Renal cortex interstitium (tissue), 11 donors: ENCODE measurements around the gene HYPK. TPM values are rescaled to one million over a fixed set of nuclear protein-coding genes. Genes with fewer than 3 reads are reported as not detected.
"Not testable (repeated sequence)": the region's sequence is repeated elsewhere in the genome, so short reads cannot be mapped to it uniquely, and the experiment has no call there.

ENCODE experiments used
- DNase-seq, 11 donors: peaks; one replicate each; pipeline ENCODE4 v3.0.0-alpha.2; 2013; ENCODE audit warnings: low read depth in 9 of 11, low spot score in 4 of 11; ENCODE audit errors: extremely low read depth in 1 of 11
- polyA plus RNA-seq, 3 donors: library from polyadenylated mRNA; unstranded; fragments of 120-200 nt; gene quantifications; one replicate each; pipeline ENCODE4 v1.2.1, GENCODE V29; 2013; ENCODE audit not compliant: insufficient read length in 3 of 3

Gene HYPK
- polyA plus RNA-seq, 3 donors, result 10.0 to 25.8 (median 10.9) TPM

GRCh38 chr15:43791993-43792760 is 8.2 kb upstream of the HYPK start, which contains the start of gene SERF2:
TSS of gene SERF2 (plus strand) at chr15:43792320. CDS start at chr15:43792377, 57 bp downstream.
- peak; percentile 97 to 100 (median 99) for DNase-seq

GRCh38 chr15:43792761-43793476 is 7.5 kb upstream of the HYPK start:
- no peak for DNase-seq

GRCh38 chr15:43793647-43794046 is 6.8 kb upstream of the HYPK start:
- DNase-seq, result no peak

GRCh38 chr15:43794269-43795037 is 5.9 kb upstream of the HYPK start:
- DNase-seq, result no peak

- DNase-seq, result no peak
These were observed 5.2 kb upstream of the HYPK start for GRCh38 chr15:43795197-43795596.

- no peak for DNase-seq
These were observed 4.4 kb upstream of the HYPK start for GRCh38 chr15:43795997-43796396.

- no peak for DNase-seq
These were observed 3.8 kb upstream of the HYPK start for GRCh38 chr15:43796566-43796965.

GRCh38 chr15:43799209-43799944 is 1.0 kb upstream of the HYPK start:
- DNase-seq, result no peak

- DNase-seq, result no peak
These were observed 484 bp upstream of the HYPK start, which contains the start of gene SERINC4 for GRCh38 chr15:43799945-43800285. TSS of gene SERINC4 (minus strand) at chr15:43800220. CDS start at chr15:43799986, 234 bp downstream.

- not testable (repeated sequence) for DNase-seq
These were observed 2.3 kb downstream of the HYPK start for GRCh38 chr15:43802676-43803075.

- DNase-seq, result no peak
These were observed 8.1 kb downstream of the HYPK start for GRCh38 chr15:43808435-43808950.

- no peak for DNase-seq
These were observed 8.7 kb downstream of the HYPK start for GRCh38 chr15:43808960-43809678.

GRCh38 chr15:43815064-43815463 is 14.7 kb downstream of the HYPK start:
- DNase-seq, result not testable (repeated sequence)

GRCh38 chr15:43821505-43821904 is 21.1 kb downstream of the HYPK start:
- DNase-seq, result no peak

GRCh38 chr15:43824302-43825246 is 24.2 kb downstream of the HYPK start, which contains the start of gene MFAP1:
TSS of gene MFAP1 (minus strand) at chr15:43824690. CDS start at chr15:43824569, 121 bp downstream.
- DNase-seq, result peak; percentile 88 to 96 (median 91)

- not testable (repeated sequence) for DNase-seq
These were observed 24.9 kb downstream of the HYPK start for GRCh38 chr15:43825305-43825704.

GRCh38 chr15:43826029-43826507 is 25.7 kb downstream of the HYPK start:
- no peak for DNase-seq
